ENCODE results near the gene FAM234A. TPM values are rescaled to one million over a fixed set of nuclear protein-coding genes. Genes with fewer than 3 reads are reported as not detected.

The FAM234A gene
- total RNA-seq, 1 experiment from 2014 or later, result 72.4 TPM

DNA sequence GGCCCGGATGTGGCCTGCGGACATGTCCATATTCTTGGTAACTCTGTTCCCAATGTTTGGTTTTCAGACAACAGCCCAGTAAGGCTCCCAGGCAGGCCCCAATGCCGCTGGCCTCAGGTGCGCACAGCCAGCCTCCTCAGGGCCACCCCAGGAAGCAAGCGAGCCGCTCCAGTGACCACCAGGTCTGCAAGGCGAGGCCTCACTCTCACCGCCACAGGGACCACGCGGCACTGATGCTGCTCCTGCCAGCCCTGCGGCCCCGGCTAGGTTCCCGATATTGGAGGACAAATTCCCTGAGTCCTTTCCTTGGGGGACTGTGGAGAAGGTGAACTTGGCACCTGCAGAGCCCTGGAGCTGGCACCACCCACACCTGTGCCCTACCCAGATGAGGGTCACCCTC is 67.3 kb downstream of the FAM234A start:
- no TSS peak for BruUV-seq (replicated peaks)
- Histone ChIP-seq H3K27ac (ENCODE audit: low read depth, low read length, poor library complexity, severe bottlenecking) (no peak overlapping the region), H3K4me3 (ENCODE audit: low read depth, low read length, poor library complexity, severe bottlenecking) (no peak overlapping the region), H3K9me3 (ENCODE audit: low read depth, low read length, poor library complexity, severe bottlenecking) (no peaks in the 10 kb centered on the region), H3K27me3 (replicated peaks; ENCODE audit: insufficient read depth, low read depth, low read length, poor library complexity) (no peaks in the 10 kb centered on the region), H3K36me3 (ENCODE audit: insufficient read depth, low read length, poor library complexity, severe bottlenecking) (no peaks in the 10 kb centered on the region), H3K4me1 (ENCODE audit: insufficient read depth, low read length, poor library complexity, severe bottlenecking) (no peaks in the 10 kb centered on the region)
- ChIA-PET CTCF (no interaction called here), POLR2A (ENCODE audit: low non-redundant PET) (no interaction called here)
- TF ChIP-seq, protein P1, sequence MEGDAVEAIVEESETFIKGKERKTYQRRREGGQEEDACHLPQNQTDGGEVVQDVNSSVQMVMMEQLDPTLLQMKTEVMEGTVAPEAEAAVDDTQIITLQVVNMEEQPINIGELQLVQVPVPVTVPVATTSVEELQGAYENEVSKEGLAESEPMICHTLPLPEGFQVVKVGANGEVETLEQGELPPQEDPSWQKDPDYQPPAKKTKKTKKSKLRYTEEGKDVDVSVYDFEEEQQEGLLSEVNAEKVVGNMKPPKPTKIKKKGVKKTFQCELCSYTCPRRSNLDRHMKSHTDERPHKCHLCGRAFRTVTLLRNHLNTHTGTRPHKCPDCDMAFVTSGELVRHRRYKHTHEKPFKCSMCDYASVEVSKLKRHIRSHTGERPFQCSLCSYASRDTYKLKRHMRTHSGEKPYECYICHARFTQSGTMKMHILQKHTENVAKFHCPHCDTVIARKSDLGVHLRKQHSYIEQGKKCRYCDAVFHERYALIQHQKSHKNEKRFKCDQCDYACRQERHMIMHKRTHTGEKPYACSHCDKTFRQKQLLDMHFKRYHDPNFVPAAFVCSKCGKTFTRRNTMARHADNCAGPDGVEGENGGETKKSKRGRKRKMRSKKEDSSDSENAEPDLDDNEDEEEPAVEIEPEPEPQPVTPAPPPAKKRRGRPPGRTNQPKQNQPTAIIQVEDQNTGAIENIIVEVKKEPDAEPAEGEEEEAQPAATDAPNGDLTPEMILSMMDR (conservative IDR thresholded peaks at IDR 0.05; ENCODE audit: low read depth, low read length), result no peak
- TF ChIP-seq EZH2 (IDR thresholded peaks at IDR 0.05; ENCODE audit: borderline replicate concordance, low read depth, low read length, poor library complexity, severe bottlenecking), result no peak
- DNase-seq (ENCODE audit: low spot score), result no peak
- intact Hi-C loops (cut with micrococcal nuclease; ENCODE audit: unreplicated experiment), result no loop called here

DNA sequence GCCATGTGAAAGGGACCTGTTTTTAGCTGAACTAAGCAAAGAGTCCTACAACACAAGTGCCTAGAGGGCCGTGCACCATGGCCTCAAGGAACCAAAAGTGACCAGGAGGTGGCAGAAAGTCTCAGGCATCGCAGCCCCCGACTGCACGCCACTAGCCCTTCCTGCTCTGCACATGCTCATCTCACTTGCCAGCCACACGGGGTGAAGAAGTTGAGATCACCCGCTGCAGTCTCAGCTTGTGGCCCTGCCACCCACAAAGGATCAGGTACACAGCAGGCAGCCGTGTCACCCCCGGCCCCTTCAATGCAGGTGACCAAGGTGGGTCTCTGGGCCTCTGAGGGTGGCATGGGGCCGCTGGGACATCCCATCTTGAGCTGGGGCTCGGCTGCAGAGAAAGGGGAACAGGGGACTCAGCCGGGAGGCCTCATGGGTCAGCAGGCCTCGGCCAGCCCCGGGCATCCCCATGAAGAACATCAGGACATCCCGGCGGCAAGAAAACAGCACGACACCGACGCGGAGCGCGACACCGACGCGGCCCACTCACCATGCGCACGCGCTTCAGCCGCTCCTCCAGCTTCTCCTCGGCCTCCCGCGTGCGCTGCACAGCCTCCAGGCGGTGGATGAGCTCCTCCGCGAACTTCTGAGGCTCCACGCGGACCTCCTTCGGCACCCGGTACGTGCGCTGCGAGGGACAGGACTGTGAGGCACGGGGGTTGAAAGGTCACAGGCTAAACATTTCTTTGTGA is 69.3 kb downstream of the FAM234A start:
- Histone ChIP-seq H3K4me1 (ENCODE audit: insufficient read depth, low read length, poor library complexity, severe bottlenecking) (no peaks in the 10 kb centered on the region), H3K9me3 (ENCODE audit: low read depth, low read length, poor library complexity, severe bottlenecking) (no peaks in the 10 kb centered on the region), H3K27ac (ENCODE audit: low read depth, low read length, poor library complexity, severe bottlenecking) (no peak overlapping the region), H3K36me3 (ENCODE audit: insufficient read depth, low read length, poor library complexity, severe bottlenecking) (peaks cover 10% of the 10 kb centered on the region), H3K27me3 (replicated peaks; ENCODE audit: insufficient read depth, low read depth, low read length, poor library complexity) (no peaks in the 10 kb centered on the region), H3K4me3 (ENCODE audit: low read depth, low read length, poor library complexity, severe bottlenecking) (no peak overlapping the region)
- TF ChIP-seq, protein P1 (conservative IDR thresholded peaks at IDR 0.05; ENCODE audit: low read depth, low read length), result no peak
- TF ChIP-seq EZH2 (IDR thresholded peaks at IDR 0.05; ENCODE audit: borderline replicate concordance, low read depth, low read length, poor library complexity, severe bottlenecking), result no peak
- BruUV-seq (replicated peaks), result no TSS peak
- CTCF ChIA-PET, result no interaction called here
- no peak for DNase-seq (ENCODE audit: low spot score)
- intact Hi-C loops (cut with micrococcal nuclease; ENCODE audit: unreplicated experiment), result no loop called here
- POLR2A ChIA-PET (ENCODE audit: low non-redundant PET), result no interaction called here

DNA sequence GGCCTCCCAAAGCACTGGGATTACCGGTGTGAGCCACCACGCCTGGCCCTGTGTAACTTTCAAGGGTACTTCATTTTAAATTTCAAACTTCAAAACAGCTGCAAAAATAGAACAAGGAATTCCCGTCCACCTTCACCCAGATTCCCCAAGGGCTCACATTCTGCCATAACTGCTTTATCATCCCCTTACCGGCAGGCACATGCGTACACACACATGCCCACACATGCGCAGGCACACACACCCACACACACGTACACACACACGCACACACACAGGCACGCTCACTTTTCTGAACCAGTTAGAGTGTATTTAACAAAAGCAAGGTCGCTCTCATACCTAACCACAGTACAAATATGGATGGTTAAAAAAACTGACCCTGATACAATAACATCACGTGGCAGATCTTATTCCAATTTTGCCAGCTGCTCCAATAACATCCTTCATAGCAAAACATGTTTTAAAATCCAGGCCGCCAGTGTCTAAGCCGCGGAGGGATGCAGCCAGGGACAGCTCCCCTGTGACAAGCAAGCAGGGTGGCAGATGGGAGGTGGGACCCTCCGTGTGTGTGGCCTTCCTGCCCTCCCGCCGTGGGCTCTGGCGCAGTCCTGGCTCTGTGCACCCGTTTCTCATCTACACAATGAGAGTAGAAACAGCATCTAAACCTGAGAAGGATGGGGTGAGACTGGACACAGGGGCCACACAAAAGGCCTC is 71.5 kb downstream of the FAM234A start:
- Histone ChIP-seq H3K27ac (ENCODE audit: low read depth, low read length, poor library complexity, severe bottlenecking) (no peak overlapping the region), H3K36me3 (ENCODE audit: insufficient read depth, low read length, poor library complexity, severe bottlenecking) (peaks cover 10% of the 10 kb centered on the region), H3K27me3 (replicated peaks; ENCODE audit: insufficient read depth, low read depth, low read length, poor library complexity) (no peaks in the 10 kb centered on the region), H3K9me3 (ENCODE audit: low read depth, low read length, poor library complexity, severe bottlenecking) (no peaks in the 10 kb centered on the region), H3K4me1 (ENCODE audit: insufficient read depth, low read length, poor library complexity, severe bottlenecking) (no peaks in the 10 kb centered on the region), H3K4me3 (ENCODE audit: low read depth, low read length, poor library complexity, severe bottlenecking) (no peak overlapping the region)
- TF ChIP-seq, protein P1 (conservative IDR thresholded peaks at IDR 0.05; ENCODE audit: low read depth, low read length), result no peak
- no peak for TF ChIP-seq EZH2 (IDR thresholded peaks at IDR 0.05; ENCODE audit: borderline replicate concordance, low read depth, low read length, poor library complexity, severe bottlenecking)
- no TSS peak for BruUV-seq (replicated peaks)
- CTCF ChIA-PET, result no interaction called here
- POLR2A ChIA-PET (ENCODE audit: low non-redundant PET), result no interaction called here
- intact Hi-C loops (cut with micrococcal nuclease; ENCODE audit: unreplicated experiment), result no loop called here
- no peak for DNase-seq (ENCODE audit: low spot score)

All from A673 (cell line).